T-helper 2 cell (primary cell): ENCODE results near the gene PTGFR.

Experiments used
- DNase-seq, 5 experiments: peaks; one replicate each; pipeline versions ENCODE4 v3.0.0 to v3.0.0-alpha.2; 2012 to 2022
- total RNA-seq, 2 donors: gene quantifications; one replicate each; lab custom pipeline; 2026; lab: John Stamatoyannopoulos, UW

Gene PTGFR
- total RNA-seq, result 0 to 0.07 reads per million in 2 donors

GRCh38 chr1:78490861-78491450 is at the start of gene PTGFR:
Gene PTGFR (plus strand): TSS chr1:78490974. CDS start chr1:78492744, 1,770 bp downstream.
- peak in 1 of 5 experiments; percentile 1 for DNase-seq

GRCh38 chr1:78441921-78442320 is 48.9 kb upstream of the PTGFR start:
- no peak for DNase-seq

- DNase-seq, result no peak
Observed at GRCh38 chr1:78447086-78447485, 43.7 kb upstream of the PTGFR start.

- no peak for DNase-seq
Observed at GRCh38 chr1:78464449-78464891, 26.3 kb upstream of the PTGFR start.

- no peak for DNase-seq
Observed at GRCh38 chr1:78465143-78465542, 25.6 kb upstream of the PTGFR start.

- DNase-seq, result no peak
Observed at GRCh38 chr1:78468521-78468920, 22.3 kb upstream of the PTGFR start.

- no peak for DNase-seq
Observed at GRCh38 chr1:78469576-78469975, 21.2 kb upstream of the PTGFR start.

GRCh38 chr1:78471890-78472620 is 18.7 kb upstream of the PTGFR start:
- DNase-seq, result no peak

GRCh38 chr1:78472851-78473496 is 17.8 kb upstream of the PTGFR start:
- DNase-seq, result no peak

- DNase-seq, result no peak
Observed at GRCh38 chr1:78474092-78474491, 16.7 kb upstream of the PTGFR start.

- DNase-seq, result no peak
Observed at GRCh38 chr1:78475888-78476610, 14.7 kb upstream of the PTGFR start.

- DNase-seq, result no peak
Observed at GRCh38 chr1:78483903-78484302, 6.9 kb upstream of the PTGFR start.

- no peak for DNase-seq
Observed at GRCh38 chr1:78491451-78492071, 787 bp downstream of the PTGFR start.

- DNase-seq, result no peak
Observed at GRCh38 chr1:78492386-78492950, 1.7 kb downstream of the PTGFR start.

GRCh38 chr1:78493451-78493850 is 2.7 kb downstream of the PTGFR start:
- no peak for DNase-seq

GRCh38 chr1:78497201-78497600 is 6.4 kb downstream of the PTGFR start:
- no peak for DNase-seq

GRCh38 chr1:78500529-78500928 is 9.8 kb downstream of the PTGFR start:
- DNase-seq, result no peak

GRCh38 chr1:78501203-78501602 is 10.4 kb downstream of the PTGFR start:
- no peak for DNase-seq

- no peak for DNase-seq
Observed at GRCh38 chr1:78511334-78511733, 20.6 kb downstream of the PTGFR start.

- DNase-seq, result no peak
Observed at GRCh38 chr1:78516716-78517115, 25.9 kb downstream of the PTGFR start.

- no peak for DNase-seq
Observed at GRCh38 chr1:78519446-78519845, 28.7 kb downstream of the PTGFR start.

GRCh38 chr1:78520216-78520615 is 29.4 kb downstream of the PTGFR start:
- no peak for DNase-seq
